Activated T-helper 9 cell treated with anti-CD3 and anti-CD28 coated beads, Interleukin-2, amount 50 U/mL, for 16 hours (primary cell): ENCODE data around the gene TACC3.

Source experiments
- DNase-seq: peaks from one replicate; pipeline ENCODE4 v3.0.0-alpha.2; 2020; ENCODE audit warnings: low read depth

The TACC3 gene

DNA sequence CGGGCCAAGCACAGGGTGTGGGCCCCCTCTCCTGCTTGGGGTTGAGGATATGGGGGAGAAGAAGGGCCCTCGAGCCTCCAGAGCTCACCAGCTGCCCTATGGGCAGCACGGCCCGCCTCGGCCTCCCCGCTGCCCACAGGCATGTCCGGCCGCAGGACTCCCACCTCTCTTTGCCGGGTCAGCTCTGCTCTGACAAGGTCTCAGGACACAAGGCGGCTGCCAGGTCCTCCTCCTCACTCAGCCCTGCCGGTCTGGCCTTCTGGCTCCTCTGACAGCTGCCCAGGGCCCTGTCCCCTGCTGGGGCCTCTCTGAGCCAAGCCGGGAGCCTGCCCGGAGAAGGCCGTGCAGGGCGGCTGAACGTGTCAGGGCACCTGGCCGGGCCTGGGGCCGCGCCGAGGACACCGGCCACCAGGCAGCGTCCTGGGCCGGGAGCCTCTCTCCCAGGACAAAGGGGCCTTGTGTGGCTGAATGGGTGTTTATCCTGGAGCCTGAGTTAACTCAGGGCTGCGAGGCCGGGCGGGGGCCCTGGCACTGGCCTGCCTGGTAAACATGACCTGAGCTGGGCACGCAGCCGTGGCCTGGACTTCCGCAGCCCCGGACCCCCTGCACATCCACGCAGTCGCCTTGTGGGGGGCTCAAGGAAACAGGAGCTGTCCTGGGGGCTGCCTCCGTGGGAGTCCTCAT lies 25.7 kb downstream of the TACC3 start:
- DNase-seq: no peak

DNA sequence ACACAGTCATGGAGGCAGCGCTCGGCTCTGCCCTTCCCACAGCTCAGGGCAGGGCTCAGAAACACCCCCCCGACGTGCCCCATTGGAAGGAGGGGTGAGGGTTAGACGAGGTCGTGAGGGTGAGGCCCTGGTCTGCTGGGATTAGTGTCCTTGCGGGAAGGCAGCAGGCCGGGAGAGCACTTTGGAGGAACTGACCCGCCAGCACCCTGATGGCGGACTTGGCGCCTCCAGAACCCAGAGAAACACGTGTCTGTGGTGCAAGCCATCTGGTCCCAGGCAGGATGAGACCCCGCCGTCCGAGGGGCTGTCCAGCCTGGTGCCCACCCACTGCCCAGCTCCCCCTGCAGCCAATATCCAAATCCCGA lies 26.3 kb downstream of the TACC3 start:
- DNase-seq: no peak

DNA sequence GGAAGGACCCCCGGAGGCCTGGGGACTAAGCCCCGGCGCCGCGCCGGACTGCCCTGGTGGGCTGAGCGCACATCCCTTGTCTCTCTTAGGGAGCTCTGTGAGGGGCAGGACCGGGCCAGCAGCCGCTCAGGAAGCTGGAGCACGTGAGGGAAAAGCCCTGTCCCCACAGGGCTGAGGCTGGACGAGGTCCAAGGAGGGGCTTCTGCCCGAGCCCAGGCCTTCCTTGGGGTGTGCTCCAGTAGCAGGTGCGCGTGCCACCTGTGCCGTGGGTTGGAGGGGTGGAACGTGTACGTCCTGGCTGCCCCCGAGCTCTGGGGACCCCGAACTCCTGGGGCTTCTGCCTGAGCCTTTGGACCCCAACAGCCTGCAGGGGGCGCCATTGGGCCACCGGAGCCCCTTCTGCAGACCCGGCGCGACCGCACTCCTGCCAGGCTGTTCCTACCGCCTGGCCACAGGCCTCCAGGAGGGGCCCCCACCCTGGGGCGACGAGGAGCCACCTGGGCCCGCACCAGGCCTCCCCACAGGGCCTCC lies 27.2 kb downstream of the TACC3 start:
- peak; percentile 67 for DNase-seq

DNA sequence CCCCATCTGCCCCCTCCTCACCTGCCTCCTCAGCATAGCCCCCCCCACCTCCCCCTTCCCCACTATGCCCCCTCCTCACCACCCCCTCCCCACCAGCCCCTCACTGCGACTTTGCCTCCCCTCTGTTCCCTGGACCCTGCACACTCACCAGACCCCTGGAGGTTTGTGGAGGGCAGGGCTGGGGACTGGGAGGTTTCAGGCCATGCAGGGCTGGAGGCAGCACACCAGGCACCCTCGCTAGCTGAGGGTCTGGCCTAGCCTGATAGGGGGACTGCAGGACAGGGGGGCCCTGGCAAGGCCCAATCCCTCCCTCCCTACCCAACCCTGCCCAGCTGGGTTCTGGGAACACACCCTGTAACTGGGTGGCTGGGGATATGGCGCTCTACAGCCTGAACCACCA lies 28.0 kb downstream of the TACC3 start:
- no peak for DNase-seq

DNA sequence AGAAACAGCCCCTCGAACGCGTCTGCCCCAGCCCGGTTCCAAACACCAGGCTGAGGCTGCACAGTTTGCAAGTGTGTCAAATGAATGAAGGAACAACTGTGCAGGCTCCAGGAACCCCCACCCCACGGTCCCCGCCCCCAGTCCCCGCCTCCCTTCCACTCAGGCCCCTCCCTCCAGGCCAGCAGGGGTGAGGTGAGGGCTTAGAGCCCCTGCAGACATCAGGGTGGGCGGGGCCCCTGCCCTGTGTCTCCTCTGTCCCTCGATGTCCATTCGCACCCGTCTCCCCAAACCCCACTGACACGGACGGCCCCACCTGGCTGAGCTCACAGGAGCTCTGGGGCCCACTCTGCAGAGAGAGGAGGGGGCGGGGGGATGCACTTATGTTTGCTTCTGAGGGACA lies 28.5 kb downstream of the TACC3 start:
- no peak for DNase-seq

DNA sequence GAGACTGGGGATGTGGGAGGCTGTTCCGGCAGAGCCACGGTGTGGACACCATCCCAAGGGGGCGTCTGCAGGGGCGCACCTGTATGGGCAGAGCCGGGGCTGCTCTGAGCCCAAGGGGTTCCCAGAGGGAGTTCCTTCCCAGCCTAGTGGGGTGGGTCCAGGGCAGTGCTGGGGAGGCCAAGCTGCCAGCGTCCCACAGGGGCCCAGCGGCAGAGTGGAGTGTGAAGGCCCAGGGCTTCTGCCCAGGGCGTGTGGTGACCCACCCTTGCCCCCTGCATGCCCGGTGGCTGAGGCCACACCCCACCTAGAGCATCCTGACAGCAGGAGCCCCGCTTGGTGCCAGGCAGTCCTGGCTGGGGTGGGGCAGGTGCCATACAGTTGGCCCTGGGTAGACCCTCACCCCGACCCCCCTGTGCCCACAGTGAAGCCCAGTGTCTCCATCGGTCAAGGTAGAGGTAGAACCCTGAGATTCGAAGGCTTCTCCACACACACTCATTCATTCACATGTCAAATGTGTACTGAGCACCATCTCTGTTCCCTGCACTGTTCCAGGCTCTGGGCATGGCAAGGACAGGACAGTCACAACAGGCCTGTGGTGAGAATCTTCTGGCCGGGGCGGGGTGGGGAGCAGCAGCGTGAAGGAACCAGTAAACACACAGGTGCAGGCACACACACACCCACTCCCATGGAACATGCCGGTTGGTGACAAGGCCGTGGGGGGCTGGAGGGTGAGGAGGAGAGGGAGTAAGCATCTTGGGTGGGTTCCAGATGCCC lies 29.2 kb downstream of the TACC3 start:
- no peak for DNase-seq

DNA sequence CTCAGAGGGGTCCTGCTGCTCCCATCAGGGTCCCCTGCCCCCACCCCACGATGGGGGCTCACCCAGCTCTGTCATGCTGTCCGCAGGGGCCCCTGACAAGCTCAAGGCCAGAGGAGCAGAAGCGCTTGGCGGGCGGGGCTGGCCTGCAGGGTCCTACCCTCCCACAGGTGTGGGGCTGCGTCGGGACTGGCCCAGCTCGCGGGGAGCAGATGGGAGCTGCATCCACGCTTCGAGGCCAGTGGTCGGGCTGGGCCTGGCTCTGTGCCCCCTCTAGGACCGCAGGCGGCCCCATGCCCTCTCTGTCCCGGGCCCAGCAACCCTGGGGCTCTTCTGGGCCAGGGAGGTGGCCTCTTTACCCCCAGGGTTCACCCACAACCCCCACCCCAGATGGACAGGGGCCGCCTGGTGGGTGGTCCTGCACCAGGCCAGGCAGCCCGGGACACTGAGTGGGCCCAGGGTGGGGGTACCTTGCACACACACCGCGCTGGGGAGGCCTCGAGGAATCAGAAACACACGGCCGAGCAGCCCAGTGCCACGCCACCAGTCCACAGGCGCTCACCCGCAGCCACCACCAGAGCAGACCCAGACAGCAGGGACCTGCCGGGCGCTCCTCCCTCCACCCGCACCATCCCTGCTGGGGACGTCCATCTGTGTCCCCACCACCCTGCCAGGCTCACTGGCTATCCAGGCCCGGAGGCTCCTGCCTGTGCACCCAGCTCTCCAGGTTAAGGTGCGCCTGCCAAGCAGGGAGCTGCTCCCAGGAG lies 30.0 kb downstream of the TACC3 start:
- DNase-seq: no peak

DNA sequence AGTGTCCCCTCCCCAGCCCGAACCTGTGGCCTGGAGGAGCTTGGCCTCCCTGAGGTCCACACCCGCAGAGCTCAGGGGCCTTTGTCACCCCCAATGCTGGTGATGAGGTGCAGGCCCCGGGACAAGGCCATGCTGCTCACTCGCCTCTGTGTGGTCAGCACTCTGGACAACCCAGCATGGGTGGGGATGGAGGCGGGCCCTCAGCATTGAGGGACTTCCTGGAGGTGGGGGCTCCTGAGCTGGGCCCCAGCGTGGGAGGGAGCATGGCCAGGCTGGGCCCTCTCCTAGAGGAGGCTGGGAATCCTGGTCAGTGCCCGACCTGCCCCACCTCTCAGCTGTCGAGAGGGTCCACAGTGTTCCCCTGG lies 30.6 kb downstream of the TACC3 start:
- no peak for DNase-seq

DNA sequence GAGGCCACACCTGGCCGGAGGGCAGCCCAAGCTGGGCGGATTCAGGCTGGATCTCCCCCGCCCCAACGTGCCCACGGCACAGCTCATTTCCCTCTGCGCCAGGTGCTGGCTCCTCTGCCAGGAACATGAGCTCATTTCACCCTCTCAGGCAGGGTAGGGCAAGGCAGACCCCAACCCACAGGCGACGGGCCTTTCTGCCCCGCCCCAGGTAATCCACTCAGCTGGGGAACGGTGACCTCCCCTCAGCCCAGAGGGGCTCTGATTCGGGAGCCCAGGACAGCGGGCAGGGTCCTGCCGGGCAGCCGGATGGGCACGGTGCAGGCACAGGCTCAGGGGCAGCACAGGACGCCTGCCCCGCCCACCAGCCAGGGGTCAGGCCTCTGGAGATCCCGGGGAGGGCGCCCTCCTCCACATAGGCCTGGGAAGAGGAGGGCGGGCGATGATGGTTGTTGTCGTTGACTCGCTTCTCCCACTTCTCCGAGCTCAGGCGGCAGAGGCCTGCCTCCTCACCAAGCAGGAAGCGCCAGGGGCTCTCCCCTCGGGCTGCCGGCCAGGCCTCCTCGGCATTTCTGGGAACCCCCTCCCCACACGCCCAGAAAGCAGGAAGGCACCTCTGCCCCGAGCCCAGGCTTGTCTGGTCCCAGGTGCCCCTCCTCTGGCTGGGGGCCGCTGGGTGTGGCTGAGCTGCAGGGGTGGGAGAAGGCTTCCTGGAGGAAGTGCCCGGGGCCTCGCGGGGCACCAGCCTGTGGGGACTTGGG lies 31.1 kb downstream of the TACC3 start:
- DNase-seq: no peak

DNA sequence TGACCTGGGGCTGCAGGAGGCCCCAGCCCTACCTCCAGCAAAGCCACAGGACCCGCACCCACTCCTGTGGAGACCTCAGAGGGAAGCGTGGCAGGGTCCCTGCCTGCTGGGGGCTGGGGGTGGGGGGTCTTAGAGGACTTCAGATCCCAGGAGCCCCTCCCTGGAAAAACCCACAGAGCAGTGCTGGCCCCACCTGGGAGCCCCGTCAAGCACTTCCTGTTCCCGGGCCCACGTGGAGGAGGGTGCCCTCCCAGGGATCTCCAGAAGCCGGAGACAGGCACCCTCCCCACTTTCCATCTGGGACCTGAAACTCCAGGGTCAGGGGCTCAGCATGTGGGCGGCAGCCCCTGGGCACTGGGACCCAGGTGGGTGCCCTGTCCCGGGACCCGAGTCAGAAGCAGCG lies 32.0 kb downstream of the TACC3 start:
- DNase-seq: no peak

DNA sequence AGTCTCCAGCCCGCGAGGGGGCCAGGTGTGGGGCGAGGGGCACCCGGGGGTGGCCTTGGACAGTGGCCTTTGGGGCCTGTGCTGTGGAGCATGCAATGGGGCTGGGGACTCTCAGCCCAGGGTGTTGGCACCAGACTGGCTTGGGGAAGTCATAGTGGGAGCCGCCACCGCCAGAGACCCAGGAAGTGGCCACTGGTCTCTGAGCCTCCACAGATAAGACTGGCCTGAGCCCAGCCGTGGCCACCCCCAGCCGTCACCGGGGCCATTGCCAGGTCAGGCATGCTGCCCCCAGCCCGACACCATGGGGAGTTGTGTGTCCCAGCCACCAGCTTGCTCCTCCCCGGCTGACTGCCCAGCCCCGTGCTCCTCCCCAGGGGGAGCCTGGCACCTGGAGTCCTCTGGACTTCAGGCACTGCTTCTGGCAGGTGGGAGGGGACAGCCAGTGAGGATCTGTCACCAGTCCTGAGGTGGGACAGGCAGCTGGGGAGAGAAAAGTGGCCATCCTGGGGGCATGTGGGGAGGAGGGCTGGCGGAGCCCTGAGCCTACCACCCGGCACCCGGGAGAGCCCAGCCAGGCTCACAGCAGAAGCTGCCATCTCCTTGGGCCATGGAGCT lies 32.5 kb downstream of the TACC3 start:
- no peak for DNase-seq

DNA sequence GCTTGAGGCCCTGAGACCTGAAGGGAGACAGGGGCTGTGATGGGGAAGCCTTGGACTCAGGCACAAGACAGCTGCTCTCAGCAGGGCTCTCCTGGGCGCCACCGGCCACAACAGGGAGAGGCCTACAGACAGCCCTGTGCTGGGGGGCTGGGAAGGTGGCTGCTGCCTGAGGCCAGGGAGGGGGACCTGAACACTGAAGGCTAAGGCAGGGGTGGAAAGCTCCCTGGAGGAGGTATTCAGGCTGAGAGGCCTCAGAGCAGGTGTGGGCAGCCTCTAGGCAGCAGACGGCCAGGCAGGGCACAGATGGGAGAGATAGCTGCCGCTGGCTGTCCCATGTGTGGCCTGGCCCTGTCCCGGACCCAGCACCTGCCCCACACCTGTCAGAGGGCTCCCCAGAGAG lies 33.0 kb downstream of the TACC3 start:
- DNase-seq: no peak

DNA sequence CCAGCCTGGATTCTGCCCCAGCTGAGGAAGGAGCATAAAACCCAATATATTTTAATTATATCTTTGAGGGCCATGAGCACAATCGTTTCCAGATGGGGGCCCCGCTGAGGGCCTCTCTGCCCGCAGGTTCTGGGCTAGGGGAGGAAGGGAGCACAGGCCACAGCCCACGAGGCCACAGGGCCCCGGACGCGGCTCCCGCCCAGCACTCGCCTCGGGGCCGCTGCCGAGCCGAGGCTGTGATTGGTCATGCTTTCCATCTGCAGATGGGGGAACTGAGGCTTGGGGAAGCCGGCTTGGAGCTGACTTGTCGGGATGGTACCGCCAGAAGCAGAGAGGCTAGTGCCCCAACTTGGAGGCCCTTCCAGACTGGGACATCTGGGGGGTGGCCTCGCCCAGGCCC lies 34.0 kb downstream of the TACC3 start:
- DNase-seq: no peak

DNA sequence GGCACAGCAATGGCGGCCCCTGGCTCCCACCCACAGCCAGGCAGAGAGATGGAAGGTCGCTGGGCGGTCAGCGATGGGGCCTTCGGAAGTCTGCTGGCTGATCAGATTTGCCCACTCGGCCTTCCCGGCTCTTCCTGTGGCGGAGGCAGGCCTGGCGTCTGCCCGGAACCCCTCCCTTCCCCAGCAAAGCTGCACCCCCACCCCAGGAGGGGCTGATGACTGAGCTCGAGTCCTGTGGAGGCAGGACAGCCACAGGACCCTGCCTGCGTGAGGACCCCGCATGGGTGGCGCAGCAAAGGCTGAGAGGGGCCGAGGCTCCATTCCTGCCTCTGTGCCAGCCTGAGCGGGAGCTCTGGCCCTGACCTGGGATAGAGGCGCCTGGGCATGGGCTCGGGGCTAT lies 34.8 kb downstream of the TACC3 start:
- DNase-seq: no peak

DNA sequence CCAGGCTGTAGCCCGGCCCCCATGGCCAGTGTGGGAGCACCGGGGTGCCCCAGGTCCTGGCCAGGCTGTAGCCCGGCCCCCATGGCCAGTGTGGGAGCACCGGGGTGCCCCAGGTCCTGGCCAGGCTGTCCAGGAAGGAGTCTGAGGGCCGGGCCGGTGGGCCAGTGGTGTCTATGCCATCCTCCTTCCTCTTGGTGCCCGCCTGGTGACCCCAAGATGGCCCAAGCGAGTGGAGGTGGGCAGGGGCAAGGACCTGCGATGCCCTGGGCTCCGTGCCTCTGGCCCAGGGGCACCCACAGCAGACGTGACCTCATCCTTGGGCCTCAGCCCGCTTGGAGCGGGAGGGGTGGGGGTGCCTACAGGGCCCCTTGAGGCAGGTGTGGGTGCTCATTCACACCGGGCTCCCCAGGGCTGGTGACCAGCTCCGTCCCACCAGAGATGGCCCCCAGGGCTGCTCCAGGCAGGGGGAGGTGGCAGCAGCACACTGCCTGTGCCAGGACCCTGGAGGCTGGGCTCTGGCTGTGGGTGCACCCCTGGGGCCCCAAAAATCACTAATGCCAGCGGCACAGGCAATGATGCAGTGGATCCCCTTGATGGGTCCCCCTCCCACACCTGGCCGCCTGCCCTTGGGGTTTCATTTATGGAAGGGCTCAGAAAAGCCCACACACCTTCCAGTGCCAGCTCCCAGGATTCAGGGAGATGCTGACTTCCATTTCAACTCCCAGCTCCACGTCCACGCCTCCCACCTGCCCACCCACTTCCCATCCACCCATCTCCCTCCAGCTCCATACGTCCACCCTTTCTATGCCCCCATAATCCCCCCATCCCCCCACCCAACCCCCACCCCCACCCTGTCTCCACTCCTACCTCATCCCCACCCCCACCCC lies 35.8 kb downstream of the TACC3 start:
- DNase-seq: no peak

DNA sequence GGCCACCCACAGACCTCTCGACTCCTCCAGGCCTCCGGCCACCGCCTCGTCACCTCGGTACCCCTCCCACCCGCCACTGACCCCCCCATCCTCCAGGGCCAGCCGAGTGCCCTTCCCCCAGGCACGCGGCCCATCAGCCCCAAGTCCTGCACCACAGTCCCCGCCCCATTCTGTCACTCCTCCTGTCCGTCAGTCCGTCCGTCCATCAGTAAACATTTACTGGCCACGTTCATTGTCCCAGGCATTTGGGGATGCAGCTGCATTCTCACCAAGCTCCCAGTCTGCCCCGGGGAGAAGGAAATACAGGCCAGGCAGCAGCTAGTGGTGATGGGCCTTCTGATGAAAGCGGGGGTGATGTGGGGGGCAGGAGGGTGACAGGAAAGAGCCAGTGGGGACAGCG lies 36.5 kb downstream of the TACC3 start:
- no peak for DNase-seq

DNA sequence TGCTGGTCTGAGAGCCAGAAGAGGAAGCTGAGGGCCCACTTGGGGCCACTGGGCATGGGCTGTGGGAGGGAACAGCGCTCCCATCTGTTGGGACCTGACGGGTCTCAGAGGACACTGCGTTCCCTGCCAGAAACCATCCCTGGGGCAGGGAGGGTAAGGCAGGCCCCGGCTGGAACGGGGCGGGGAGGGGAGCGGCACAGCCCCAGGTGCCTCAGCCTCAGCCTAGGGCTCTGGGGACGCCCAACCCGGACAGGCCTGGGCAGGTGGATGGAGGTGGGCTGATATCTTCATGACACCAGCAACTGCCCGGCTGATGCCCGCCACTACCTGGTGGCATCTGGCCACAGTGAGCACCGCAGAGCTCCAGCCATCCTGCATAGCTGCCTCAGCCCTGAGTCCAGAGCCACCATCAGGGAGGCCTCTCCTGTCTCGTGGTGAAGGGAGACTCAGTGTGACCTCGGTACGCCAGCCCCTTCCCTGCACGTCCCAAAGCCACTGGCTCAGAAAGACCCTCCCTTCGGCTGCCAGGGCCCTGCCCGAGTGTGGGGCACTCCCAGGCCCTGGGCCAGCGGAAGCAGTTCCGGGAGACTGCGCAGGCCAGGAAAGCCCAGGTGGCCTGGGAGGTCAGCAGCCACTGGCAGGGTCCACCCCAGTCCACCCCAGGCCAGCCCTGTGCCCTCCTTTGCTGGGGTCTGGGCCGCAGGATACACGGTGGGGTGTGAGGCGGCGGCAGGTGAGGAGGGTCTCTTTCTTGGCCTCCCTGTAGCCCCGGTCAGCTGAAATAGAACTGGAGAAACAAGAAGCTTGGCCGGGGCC lies 37.2 kb downstream of the TACC3 start:
- DNase-seq: no peak

DNA sequence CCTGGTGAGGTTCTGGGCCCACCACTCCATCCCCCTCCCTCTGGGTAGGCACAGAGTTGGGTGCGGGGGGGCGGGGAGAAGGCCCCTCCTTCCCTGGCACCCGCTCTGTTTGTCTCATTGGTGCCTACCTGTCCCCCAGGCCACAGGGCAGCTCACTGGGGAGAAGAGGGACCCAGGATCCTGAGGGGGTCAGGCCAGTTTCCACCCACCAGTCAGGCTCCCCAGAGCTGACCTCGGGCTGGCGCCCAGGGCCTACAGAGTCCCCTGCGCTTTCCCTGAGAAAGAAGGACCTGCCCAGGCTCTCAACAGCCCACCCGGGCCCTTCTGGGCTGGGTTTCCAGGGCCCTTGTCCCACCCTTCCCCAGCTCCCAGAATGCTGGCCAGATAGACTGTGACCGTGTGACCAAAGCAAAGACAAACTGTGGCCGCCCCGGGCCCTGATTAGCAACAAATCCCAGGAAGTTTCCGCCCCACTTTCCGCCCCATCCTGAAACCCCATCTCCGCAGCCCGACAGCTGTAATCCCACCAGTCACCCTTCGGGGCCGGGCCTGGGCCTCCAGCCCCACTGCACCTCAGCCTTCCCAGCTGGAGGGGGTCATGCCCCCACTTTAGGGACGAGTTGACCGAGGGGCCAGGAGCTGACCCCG lies 38.0 kb downstream of the TACC3 start:
- no peak for DNase-seq

DNA sequence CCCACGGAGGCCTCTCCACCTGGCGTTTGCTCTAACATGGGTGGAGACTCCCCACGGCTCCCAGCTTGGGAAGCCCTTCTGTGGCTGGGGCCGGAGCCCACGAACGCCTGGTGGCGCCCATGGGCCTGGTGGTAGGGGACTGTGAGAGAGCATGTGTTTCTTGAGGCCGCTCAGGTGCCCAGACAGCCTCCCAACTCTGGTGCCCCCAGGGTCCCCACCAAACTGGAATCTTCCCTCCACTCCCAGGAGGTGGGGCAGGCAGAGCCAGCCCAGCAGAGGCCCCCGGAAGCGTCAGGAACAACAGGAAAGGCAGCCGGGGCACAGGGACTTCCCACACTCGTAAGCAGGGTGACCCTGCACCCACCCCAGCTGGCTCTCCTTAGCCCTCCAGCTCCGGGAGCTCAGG lies 38.5 kb downstream of the TACC3 start:
- no peak for DNase-seq
